Measurements from ENCODE around the gene ZDHHC7. TPM values are rescaled to one million over a fixed set of nuclear protein-coding genes. Genes with fewer than 3 reads are reported as not detected.

The ZDHHC7 gene
- total RNA-seq, 2 donors from 2014 or later = 17.5 to 39.2 TPM

- Histone ChIP-seq H3K27me3 (no peaks in the 10 kb centered on the region), H3K4me1 (peaks cover 11% of the 10 kb centered on the region), H3K27ac (no peak overlapping the region), H3K4me3 (no peak overlapping the region), H3K36me3 (replicated peaks in 1 of 2; ENCODE audit: insufficient read depth in 1 of 2, low read depth in 2 of 2) (no peaks in the 10 kb centered on the region), H3K9me3 (no peaks in the 10 kb centered on the region)
- 78 to 84% methylated on average over 6 of the region's 6 CpGs for WGBS, 2 donors
- TF ChIP-seq CTCF (IDR thresholded peaks at IDR 0.05) (no peak), POLR2A (IDR thresholded peaks at IDR 0.05) (no peak)
- no peak for ATAC-seq
- no peak for DNase-seq
- intact Hi-C loops (cut with DNase I) = no loop called here
These were observed 29.4 kb upstream of the ZDHHC7 start for GRCh38 chr16:85040685-85041084.

GRCh38 chr16:85037721-85038120 is 26.4 kb upstream of the ZDHHC7 start:
- H3K27ac ChIP-seq = no peak overlapping the region
- H3K9me3 ChIP-seq = no peaks in the 10 kb centered on the region
- no peak overlapping the region for H3K4me3 ChIP-seq
- no peak for ATAC-seq
- TF ChIP-seq CTCF (IDR thresholded peaks at IDR 0.05) = no peak
- peaks cover 19% of the 10 kb centered on the region for H3K4me1 ChIP-seq
- H3K27me3 ChIP-seq = no peaks in the 10 kb centered on the region
- WGBS, 2 donors = 75 to 82% methylated on average over 5 of the region's 5 CpGs
- no peaks in the 10 kb centered on the region for H3K36me3 ChIP-seq (replicated peaks in 1 of 2; ENCODE audit: insufficient read depth in 1 of 2, low read depth in 2 of 2)
- intact Hi-C loops (cut with DNase I) = no loop called here
- DNase-seq = no peak

GRCh38 chr16:85037050-85037410 is 25.7 kb upstream of the ZDHHC7 start:
- Histone ChIP-seq H3K9me3 (no peaks in the 10 kb centered on the region), H3K4me3 (no peak overlapping the region), H3K27ac (no peak overlapping the region), H3K36me3 (replicated peaks in 1 of 2; ENCODE audit: insufficient read depth in 1 of 2, low read depth in 2 of 2) (no peaks in the 10 kb centered on the region), H3K4me1 (peaks cover 19% of the 10 kb centered on the region), H3K27me3 (no peaks in the 10 kb centered on the region)
- ATAC-seq = no peak
- intact Hi-C loops (cut with DNase I) = no loop called here
- DNase-seq = peak in 1 of 4 donors; percentile 69
- no peak for TF ChIP-seq POLR2A (IDR thresholded peaks at IDR 0.05)
- no peak for TF ChIP-seq CTCF (IDR thresholded peaks at IDR 0.05)
- WGBS, 2 donors = 90 to 91% methylated on average over 7 of the region's 7 CpGs

- H3K9me3 ChIP-seq = no peaks in the 10 kb centered on the region
- H3K4me3 ChIP-seq = no peak overlapping the region
- no peaks in the 10 kb centered on the region for H3K27me3 ChIP-seq
- 68 to 77% methylated on average over 15 of the region's 15 CpGs for WGBS, 2 donors
- DNase-seq (no peak), ATAC-seq (no peak)
- intact Hi-C loops (cut with DNase I) = no loop called here
- no peak overlapping the region for H3K27ac ChIP-seq
- TF ChIP-seq POLR2A (IDR thresholded peaks at IDR 0.05) (no peak), CTCF (IDR thresholded peaks at IDR 0.05) (no peak)
- peaks cover 19% of the 10 kb centered on the region for H3K4me1 ChIP-seq
- H3K36me3 ChIP-seq (replicated peaks in 1 of 2; ENCODE audit: insufficient read depth in 1 of 2, low read depth in 2 of 2) = no peaks in the 10 kb centered on the region
These were observed 25.1 kb upstream of the ZDHHC7 start for GRCh38 chr16:85036236-85037049.

Data from body of pancreas (tissue), 4 donors.